ENCODE data around the gene TRMT112. TPM values are rescaled to one million over a fixed set of nuclear protein-coding genes. Genes with fewer than 3 reads are reported as not detected.

The TRMT112 gene
- total and polyA plus RNA-seq, 2 of the 8 experiments (the other 6 are each of a cell fraction or from before 2014, with no cell fraction given), result 300 to 650 TPM

DNA sequence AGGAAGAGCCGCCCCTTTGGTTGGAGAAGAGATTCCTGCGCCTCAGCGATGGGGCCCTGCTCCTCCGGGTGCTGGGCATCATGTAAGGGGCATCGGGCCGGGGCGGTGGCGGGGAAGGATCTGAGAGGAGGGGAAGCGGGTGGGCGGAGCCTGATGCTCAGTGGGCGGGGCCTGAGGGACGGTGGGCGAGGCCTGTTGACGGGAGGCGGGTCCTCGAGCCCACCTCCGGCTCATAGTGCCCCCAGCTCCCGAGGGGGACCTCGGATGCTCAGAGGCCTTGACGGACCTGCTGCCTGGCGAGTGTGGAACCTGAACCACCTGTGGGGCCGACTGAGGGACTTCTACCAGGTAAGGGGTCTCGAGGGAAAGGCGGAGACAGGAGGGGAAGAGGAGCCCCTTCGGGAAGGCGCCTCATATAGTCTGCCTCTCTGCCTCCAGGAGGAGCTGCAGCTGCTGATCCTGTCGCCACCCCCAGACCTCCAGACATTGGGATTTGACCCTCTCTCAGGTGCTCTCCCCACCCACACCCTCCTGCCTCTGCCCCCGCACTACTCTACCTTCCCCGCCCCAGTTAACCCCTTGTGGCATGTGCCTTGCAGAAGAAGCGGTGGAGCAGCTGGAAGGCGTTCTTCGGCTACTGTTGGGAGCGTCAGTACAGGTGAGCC lies 23.4 kb upstream of the TRMT112 start:
- H3K56ac ChIP-seq (replicated peaks; ENCODE audit: insufficient read length, low read depth, low read length), result peak overlapping the region; percentile 65
- peaks cover 0 to 23% (median 17%) of the 10 kb centered on the region in 4 experiments; a peak in 6 of 7 replicates for H3K4me1 ChIP-seq (replicated peaks in 1 of 4; ENCODE audit: control insufficient read depth in 3 of 4, insufficient read depth in 4 of 4, low read length in 3 of 4)
- peaks cover 0 to 2% (median 0%) of the 10 kb centered on the region in 4 experiments; a peak in 1 of 7 replicates for H3K27me3 ChIP-seq (replicated peaks in 1 of 4; ENCODE audit: control insufficient read depth in 3 of 4, extremely low read depth in 1 of 4, insufficient read depth in 3 of 4, low read length in 3 of 4)
- DNase-seq (ENCODE audit: low read depth in 1 of 2, low spot score in 2 of 2) (peak in 1 of 2 experiments; percentile 100), FAIRE-seq (no peak)
- H3K14ac ChIP-seq (ENCODE audit: insufficient read length), result no peak overlapping the region
- H3K79me1 ChIP-seq (ENCODE audit: low read depth, low read length), result no peaks in the 10 kb centered on the region
- H2AK5ac ChIP-seq (ENCODE audit: low read depth, low read length), result 0 out of 2 replicates have a peak overlapping the region, but pooled peaks have one; percentile 0
- WGBS, 2 experiments (ENCODE audit: extremely low coverage in 1 of 2, insufficient coverage in 1 of 2, insufficient read length in 1 of 2, insufficient replicate concordance in 2 of 2, low coverage in 1 of 2, low lambda C conversion rate in 2 of 2, missing lambda C conversion rate in 1 of 2), result 15% methylated on average over 16 of the region's 33 CpGs; no CpG with 5 or more reads in 1 of the 2 experiments
- no peak overlapping the region for H3K27ac ChIP-seq (ENCODE audit: low read depth, low read length)
- 0 out of 2 replicates have a peak overlapping the region, but pooled peaks have one; percentile 46 for H2BK5ac ChIP-seq (ENCODE audit: low read depth, low read length)
- 0 out of 7 replicates have a peak overlapping the region, but pooled peaks of 1 of the 4 experiments have one; percentile 13 for H3K9ac ChIP-seq (replicated peaks in 1 of 4; ENCODE audit: extremely low read depth in 1 of 4, low read depth in 3 of 4, low read length in 3 of 4)
- H4K5ac ChIP-seq (ENCODE audit: insufficient read length, low read depth, low read length), result no peak overlapping the region
- no peaks in the 10 kb centered on the region for H3K9me3 ChIP-seq (ENCODE audit: insufficient read depth in 2 of 2, low read depth in 1 of 2, low read length in 1 of 2)
- peak overlapping the region; percentile 55 for H3K18ac ChIP-seq (ENCODE audit: extremely low read depth, low read length)
- peaks cover 0 to 2% of the 10 kb centered on the region in 2 experiments for H4K20me1 ChIP-seq (replicated peaks in 1 of 2; ENCODE audit: control insufficient read depth in 1 of 2, insufficient read depth in 2 of 2, low read length in 2 of 2)
- peak overlapping the region; percentile 91; the same call in 1 of the 2 replicates for H2AFZ ChIP-seq (ENCODE audit: low read length)
- peak overlapping the region; percentile 31; the same call in 1 of the 2 replicates for H2BK15ac ChIP-seq (ENCODE audit: low read length)
- peak overlapping the region; percentile 54 to 69 (median 62) for H3K4me3 ChIP-seq (ENCODE audit: extremely low read depth in 1 of 4, insufficient read depth in 2 of 4, low read depth in 3 of 4, low read length in 4 of 4)
- CTCF ChIA-PET (ENCODE audit: partially characterized antibody), result interaction anchor here (0.6 to 37.6 kb wide), 18 partner anchors 4 to 1306 kb away, joined by 3 to 614 read pairs (median 4); partner anchors contain the start of genes BAD, CATSPERZ, CCDC88B and ESRRA
- POLR2A ChIA-PET (ENCODE audit: partially characterized antibody), result interaction anchor here (0.6 to 6.1 kb wide), 13 partner anchors 9 to 69 kb away, joined by 3 to 38 read pairs (median 4); partner anchors contain the start of genes BAD, ESRRA, PRDX5 and TRMT112
- H2BK12ac ChIP-seq (ENCODE audit: low read depth, low read length), result peak overlapping the region; percentile 85; the same call in 1 of the 2 replicates
- H3K23ac ChIP-seq (ENCODE audit: insufficient read length), result no peak overlapping the region
- no peak overlapping the region for H4K91ac ChIP-seq (replicated peaks; ENCODE audit: insufficient read length, low read length)
- H2BK20ac ChIP-seq (ENCODE audit: low read length), result no peak overlapping the region
- peak overlapping the region; percentile 71 to 88 for H3K4me2 ChIP-seq (ENCODE audit: insufficient read depth in 1 of 2, low read depth in 2 of 2, low read length in 2 of 2)
- peaks cover 11% of the 10 kb centered on the region; the same call in 1 of the 2 replicates for H3K23me2 ChIP-seq (ENCODE audit: low read depth, low read length)
- no peak overlapping the region for H2BK120ac ChIP-seq (replicated peaks; ENCODE audit: low read depth, low read length)
- H4K8ac ChIP-seq (ENCODE audit: extremely low read depth, insufficient read depth, low read length), result no peak overlapping the region; the same call in 1 of the 2 replicates
- H3K36me3 ChIP-seq (ENCODE audit: control insufficient read depth in 2 of 4, insufficient read depth in 4 of 4, low read length in 3 of 4), result no peaks in the 10 kb centered on the region
- no peak overlapping the region for H3K4ac ChIP-seq (replicated peaks; ENCODE audit: insufficient read length, low read depth, low read length)
- no peaks in the 10 kb centered on the region for H3K79me2 ChIP-seq (ENCODE audit: control insufficient read depth in 1 of 2, insufficient read depth in 2 of 2, low read length in 2 of 2)
- TF ChIP-seq POLR2AphosphoS5 (IDR thresholded peaks at IDR 0.05; ENCODE audit: low read depth, low read length) (no peak), EGR1 (IDR thresholded peaks at IDR 0.05; ENCODE audit: borderline replicate concordance, low read depth, low read length) (peak; percentile 83), SIN3A (conservative IDR thresholded peaks at IDR 0.05 in 1 of 2, IDR thresholded peaks at IDR 0.05 in 1 of 2; ENCODE audit: low read depth in 1 of 2, low read length in 2 of 2) (peak in 1 of 2 experiments; percentile 60; a peak in 1 of 4 replicates), POU5F1 (IDR thresholded peaks at IDR 0.05; ENCODE audit: low read depth, low read length) (no peak), ASH2L (IDR thresholded peaks at IDR 0.05; ENCODE audit: low read length) (peak; percentile 21), SP4 (IDR thresholded peaks at IDR 0.05; ENCODE audit: low read length) (peak; percentile 75; the same call in 1 of the 2 replicates), TEAD4 (IDR thresholded peaks at IDR 0.05; ENCODE audit: low read depth, low read length) (no peak), E2F6 (IDR thresholded peaks at IDR 0.05) (no peak), SUZ12 (IDR thresholded peaks at IDR 0.05; ENCODE audit: low read length) (no peak), CREB1 (IDR thresholded peaks at IDR 0.05) (peak; percentile 24; the same call in 1 of the 2 replicates)
- TF ChIP-seq, protein P1, sequence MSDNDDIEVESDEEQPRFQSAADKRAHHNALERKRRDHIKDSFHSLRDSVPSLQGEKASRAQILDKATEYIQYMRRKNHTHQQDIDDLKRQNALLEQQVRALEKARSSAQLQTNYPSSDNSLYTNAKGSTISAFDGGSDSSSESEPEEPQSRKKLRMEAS (IDR thresholded peaks at IDR 0.05), result peak; percentile 33
